HUES6 (cell line): ENCODE results near the gene MAP3K10.
"Not testable (repeated sequence)": the region's sequence is repeated elsewhere in the genome, so short reads cannot be mapped to it uniquely, and the experiment has no call there.

Experiments
- H3K27ac ChIP-seq: 2 replicates; pipeline ENCODE4 v1.7.0; 2013; ENCODE audit warnings: low read depth, mild to moderate bottlenecking, low read length, inconsistent platforms
- H3K27me3 ChIP-seq: 2 replicates; pipeline ENCODE4 v1.6.1; 2013; ENCODE audit warnings: low read length; ENCODE audit not compliant: control insufficient read depth, insufficient read depth
- H3K36me3 ChIP-seq: 2 replicates; pipeline ENCODE4 v1.6.1; 2013; ENCODE audit warnings: low read length; ENCODE audit not compliant: control insufficient read depth, insufficient read depth
- H3K4me1 ChIP-seq: 2 replicates; pipeline ENCODE4 v1.6.1; 2013; ENCODE audit warnings: low read length; ENCODE audit not compliant: control insufficient read depth, insufficient read depth
- H3K4me3 ChIP-seq: 2 replicates; pipeline ENCODE4 v1.5.1; 2013; ENCODE audit warnings: low read depth, low read length
- H3K9ac ChIP-seq: one replicate; pipeline ENCODE4 v1.6.1; 2013; ENCODE audit warnings: mild to moderate bottlenecking, low read length
- H3K9me3 ChIP-seq: 2 replicates; pipeline ENCODE4 v1.6.1; 2013; ENCODE audit warnings: low read depth, low read length; ENCODE audit not compliant: control insufficient read depth, insufficient read depth

The MAP3K10 gene

GRCh38 chr19:40154121-40154680 is 37.0 kb upstream of the MAP3K10 start:
- no peak overlapping the region for H3K27ac ChIP-seq
- H3K4me3 ChIP-seq = no peak overlapping the region
- H3K9me3 ChIP-seq = no peaks in the 10 kb centered on the region; the same call in 1 of the 2 replicates
- H3K9ac ChIP-seq = no peak overlapping the region
- no peaks in the 10 kb centered on the region for H3K36me3 ChIP-seq
- no peaks in the 10 kb centered on the region for H3K27me3 ChIP-seq
- no peaks in the 10 kb centered on the region for H3K4me1 ChIP-seq

GRCh38 chr19:40155749-40156265 is 35.4 kb upstream of the MAP3K10 start:
- H3K4me3 ChIP-seq = no peak overlapping the region

GRCh38 chr19:40157059-40157458 is 34.2 kb upstream of the MAP3K10 start:
- Histone ChIP-seq H3K27ac (no peak overlapping the region), H3K36me3 (no peaks in the 10 kb centered on the region), H3K4me1 (no peaks in the 10 kb centered on the region), H3K27me3 (no peaks in the 10 kb centered on the region), H3K4me3 (no peak overlapping the region), H3K9me3 (no peaks in the 10 kb centered on the region; the same call in 1 of the 2 replicates), H3K9ac (no peak overlapping the region)

More at GRCh38 chr19:40155749-40156265, 35.4 kb upstream of the MAP3K10 start:
- no peaks in the 10 kb centered on the region for H3K27me3 ChIP-seq
- H3K36me3 ChIP-seq = no peaks in the 10 kb centered on the region
- H3K9ac ChIP-seq = no peak overlapping the region
- H3K27ac ChIP-seq = no peak overlapping the region
- H3K9me3 ChIP-seq = no peaks in the 10 kb centered on the region; the same call in 1 of the 2 replicates
- H3K4me1 ChIP-seq = no peaks in the 10 kb centered on the region

GRCh38 chr19:40159744-40160143 is 31.5 kb upstream of the MAP3K10 start:
- Histone ChIP-seq H3K4me3 (no peak overlapping the region), H3K27ac (no peak overlapping the region), H3K9ac (no peak overlapping the region), H3K36me3 (no peaks in the 10 kb centered on the region), H3K27me3 (no peaks in the 10 kb centered on the region), H3K4me1 (no peaks in the 10 kb centered on the region), H3K9me3 (peaks cover 2% of the 10 kb centered on the region; the same call in 1 of the 2 replicates)

GRCh38 chr19:40162104-40162503 is 29.1 kb upstream of the MAP3K10 start:
- no peaks in the 10 kb centered on the region for H3K27me3 ChIP-seq
- H3K9me3 ChIP-seq = peaks cover 2% of the 10 kb centered on the region; the same call in 1 of the 2 replicates
- H3K36me3 ChIP-seq = no peaks in the 10 kb centered on the region
- 0 out of 2 replicates have a peak, but pooled peaks cover 4% of the 10 kb centered on the region for H3K4me1 ChIP-seq
- no peak overlapping the region for H3K9ac ChIP-seq
- H3K4me3 ChIP-seq = no peak overlapping the region
- H3K27ac ChIP-seq = no peak overlapping the region

- Histone ChIP-seq H3K27me3 (no peaks in the 10 kb centered on the region), H3K4me1 (0 out of 2 replicates have a peak, but pooled peaks cover 4% of the 10 kb centered on the region), H3K9ac (no peak overlapping the region), H3K4me3 (no peak overlapping the region), H3K9me3 (peaks cover 2% of the 10 kb centered on the region; the same call in 1 of the 2 replicates), H3K36me3 (no peaks in the 10 kb centered on the region), H3K27ac (no peak overlapping the region)
Observed at GRCh38 chr19:40163541-40164129, 27.6 kb upstream of the MAP3K10 start.

- H3K27ac ChIP-seq = no peak overlapping the region
- H3K36me3 ChIP-seq = no peaks in the 10 kb centered on the region
- H3K4me1 ChIP-seq = 0 out of 2 replicates have a peak, but pooled peaks cover 4% of the 10 kb centered on the region
- peaks cover 2% of the 10 kb centered on the region; the same call in 1 of the 2 replicates for H3K9me3 ChIP-seq
- no peaks in the 10 kb centered on the region for H3K27me3 ChIP-seq
- H3K4me3 ChIP-seq = no peak overlapping the region
- H3K9ac ChIP-seq = no peak overlapping the region
Observed at GRCh38 chr19:40165362-40165937, 25.8 kb upstream of the MAP3K10 start.

- not testable (repeated sequence) for H3K4me3 ChIP-seq, H3K9ac ChIP-seq, H3K36me3 ChIP-seq, H3K9me3 ChIP-seq, H3K27me3 ChIP-seq, H3K27ac ChIP-seq, H3K4me1 ChIP-seq
Observed at GRCh38 chr19:40169482-40170302, 21.5 kb upstream of the MAP3K10 start.

GRCh38 chr19:40170303-40170989 is 20.8 kb upstream of the MAP3K10 start:
- H3K9me3 ChIP-seq, H3K27me3 ChIP-seq, H3K27ac ChIP-seq, H3K36me3 ChIP-seq, H3K4me3 ChIP-seq, H3K9ac ChIP-seq, H3K4me1 ChIP-seq: not testable (repeated sequence)

GRCh38 chr19:40171293-40171692 is 19.9 kb upstream of the MAP3K10 start:
- not testable (repeated sequence) for H3K4me1 ChIP-seq, H3K4me3 ChIP-seq, H3K36me3 ChIP-seq, H3K9me3 ChIP-seq, H3K27me3 ChIP-seq, H3K9ac ChIP-seq, H3K27ac ChIP-seq
